Activated T-helper 17 cell treated with anti-CD3 and anti-CD28 coated beads, Interleukin-2, amount 50 U/mL, for 72 hours (primary cell): ENCODE data around the gene RHBDF1. TPM values are rescaled to one million over a fixed set of nuclear protein-coding genes. Genes with fewer than 3 reads are reported as not detected.

Source experiments
- ATAC-seq: fragments of 150-1000 bp; cut with Tn5 transposase; replicated peaks from 2 replicates; pipeline ENCODE4 v1.10.0; 2021; ENCODE audit warnings: mild to moderate bottlenecking, moderate library complexity
- H3K27ac Mint-ChIP-seq: one replicate; pipeline ENCODE4 v1.8.0; 2022; ENCODE audit warnings: mixed read lengths
- H3K27me3 Mint-ChIP-seq: one replicate; pipeline ENCODE4 v1.8.0; 2022; ENCODE audit warnings: mixed read lengths
- H3K36me3 Mint-ChIP-seq: one replicate; pipeline ENCODE4 v1.8.0; 2022; ENCODE audit warnings: low read depth, mild to moderate bottlenecking, mixed read lengths
- H3K4me1 Mint-ChIP-seq: one replicate; pipeline ENCODE4 v1.8.0; 2022; ENCODE audit warnings: mixed read lengths
- H3K4me3 Mint-ChIP-seq: one replicate; pipeline ENCODE4 v1.8.0; 2022; ENCODE audit warnings: mild to moderate bottlenecking, mixed read lengths
- H3K9me3 Mint-ChIP-seq: one replicate; pipeline ENCODE4 v1.8.0; 2022; ENCODE audit warnings: mixed read lengths
- total RNA-seq, 2 donors: library from RNA; stranded (reverse); gene quantifications; one replicate each; pipeline ENCODE4 v1.2.3, GENCODE V29; 2022

RHBDF1 gene
- total RNA-seq, 2 donors from 2014 or later, result 0.24 TPM; not detected in 1

GRCh38 chr16:71540-72401 is 660 bp downstream of the RHBDF1 start:
- Mint-ChIP-seq H3K4me1 (peaks cover 11% of the 10 kb centered on the region), H3K27me3 (peaks cover 12% of the 10 kb centered on the region), H3K4me3 (peak overlapping the region; percentile 36), H3K36me3 (no peaks in the 10 kb centered on the region), H3K27ac (no peak overlapping the region), H3K9me3 (no peaks in the 10 kb centered on the region)
- ATAC-seq, result no peak

- Mint-ChIP-seq H3K27me3 (peaks cover 12% of the 10 kb centered on the region), H3K4me3 (peak overlapping the region; percentile 36), H3K36me3 (no peaks in the 10 kb centered on the region), H3K9me3 (no peaks in the 10 kb centered on the region), H3K27ac (no peak overlapping the region), H3K4me1 (peaks cover 5% of the 10 kb centered on the region)
- no peak for ATAC-seq
These were observed 1.3 kb downstream of the RHBDF1 start for GRCh38 chr16:71210-71539.

GRCh38 chr16:69181-69580 is 3.2 kb downstream of the RHBDF1 start:
- Mint-ChIP-seq H3K4me1 (peaks cover 9% of the 10 kb centered on the region), H3K9me3 (no peaks in the 10 kb centered on the region), H3K27me3 (peaks cover 9% of the 10 kb centered on the region), H3K36me3 (no peaks in the 10 kb centered on the region), H3K27ac (peak overlapping the region; percentile 12), H3K4me3 (no peak overlapping the region)
- no peak for ATAC-seq

GRCh38 chr16:67884-68789 is 4.3 kb downstream of the RHBDF1 start:
- Mint-ChIP-seq H3K27me3 (peaks cover 4% of the 10 kb centered on the region), H3K4me3 (no peak overlapping the region), H3K36me3 (no peaks in the 10 kb centered on the region), H3K27ac (no peak overlapping the region), H3K4me1 (peaks cover 8% of the 10 kb centered on the region), H3K9me3 (no peaks in the 10 kb centered on the region)
- ATAC-seq, result no peak

- no peak overlapping the region for H3K4me3 Mint-ChIP-seq
- H3K27ac Mint-ChIP-seq, result no peak overlapping the region
- no peaks in the 10 kb centered on the region for H3K27me3 Mint-ChIP-seq
These were observed 5.1 kb downstream of the RHBDF1 start for GRCh38 chr16:67183-67791.

GRCh38 chr16:66309-67182 is 5.9 kb downstream of the RHBDF1 start:
- no peaks in the 10 kb centered on the region for H3K9me3 Mint-ChIP-seq
- no peaks in the 10 kb centered on the region for H3K27me3 Mint-ChIP-seq
- no peak overlapping the region for H3K27ac Mint-ChIP-seq
- peaks cover 3% of the 10 kb centered on the region for H3K4me1 Mint-ChIP-seq
- H3K4me3 Mint-ChIP-seq, result no peak overlapping the region
- ATAC-seq, result no peak
- H3K36me3 Mint-ChIP-seq, result no peaks in the 10 kb centered on the region

More at GRCh38 chr16:67183-67791, 5.1 kb downstream of the RHBDF1 start:
- H3K9me3 Mint-ChIP-seq, result no peaks in the 10 kb centered on the region
- ATAC-seq, result no peak
- no peaks in the 10 kb centered on the region for H3K36me3 Mint-ChIP-seq
- H3K4me1 Mint-ChIP-seq, result peaks cover 3% of the 10 kb centered on the region

GRCh38 chr16:65745-66144 is 6.7 kb downstream of the RHBDF1 start:
- peak; percentile 93 for ATAC-seq
- Mint-ChIP-seq H3K27ac (no peak overlapping the region), H3K36me3 (no peaks in the 10 kb centered on the region), H3K4me1 (peaks cover 3% of the 10 kb centered on the region), H3K4me3 (no peak overlapping the region), H3K27me3 (peaks cover 1% of the 10 kb centered on the region), H3K9me3 (no peaks in the 10 kb centered on the region)

- peaks cover 3% of the 10 kb centered on the region for H3K4me1 Mint-ChIP-seq
- H3K36me3 Mint-ChIP-seq, result no peaks in the 10 kb centered on the region
- H3K27ac Mint-ChIP-seq, result no peak overlapping the region
- H3K9me3 Mint-ChIP-seq, result no peaks in the 10 kb centered on the region
- peaks cover 4% of the 10 kb centered on the region for H3K27me3 Mint-ChIP-seq
- no peak for ATAC-seq
- H3K4me3 Mint-ChIP-seq, result no peak overlapping the region
These were observed 7.5 kb downstream of the RHBDF1 start for GRCh38 chr16:64914-65255.

- no peaks in the 10 kb centered on the region for H3K9me3 Mint-ChIP-seq
- peaks cover 3% of the 10 kb centered on the region for H3K4me1 Mint-ChIP-seq
- no peak for ATAC-seq
- H3K36me3 Mint-ChIP-seq, result no peaks in the 10 kb centered on the region
- no peak overlapping the region for H3K27ac Mint-ChIP-seq
- no peak overlapping the region for H3K4me3 Mint-ChIP-seq
- peaks cover 4% of the 10 kb centered on the region for H3K27me3 Mint-ChIP-seq
These were observed 8.2 kb downstream of the RHBDF1 start for GRCh38 chr16:63998-64913.

GRCh38 chr16:63466-63865 is 9.0 kb downstream of the RHBDF1 start:
- ATAC-seq, result no peak
- H3K36me3 Mint-ChIP-seq, result no peaks in the 10 kb centered on the region

GRCh38 chr16:62968-63391 is 9.5 kb downstream of the RHBDF1 start:
- no peak overlapping the region for H3K27ac Mint-ChIP-seq
- peaks cover 4% of the 10 kb centered on the region for H3K27me3 Mint-ChIP-seq
- H3K4me1 Mint-ChIP-seq, result peaks cover 8% of the 10 kb centered on the region
- H3K4me3 Mint-ChIP-seq, result no peak overlapping the region
- peaks cover 3% of the 10 kb centered on the region for H3K36me3 Mint-ChIP-seq
- no peak for ATAC-seq
- no peaks in the 10 kb centered on the region for H3K9me3 Mint-ChIP-seq

More at GRCh38 chr16:63466-63865, 9.0 kb downstream of the RHBDF1 start:
- Mint-ChIP-seq H3K27ac (no peak overlapping the region), H3K9me3 (no peaks in the 10 kb centered on the region), H3K4me3 (no peak overlapping the region), H3K27me3 (peaks cover 4% of the 10 kb centered on the region), H3K4me1 (peaks cover 3% of the 10 kb centered on the region)

GRCh38 chr16:62283-62967 is 10.0 kb downstream of the RHBDF1 start:
- no peak overlapping the region for H3K4me3 Mint-ChIP-seq
- peaks cover 9% of the 10 kb centered on the region for H3K36me3 Mint-ChIP-seq
- H3K9me3 Mint-ChIP-seq, result no peaks in the 10 kb centered on the region
- peaks cover 11% of the 10 kb centered on the region for H3K4me1 Mint-ChIP-seq
- no peak overlapping the region for H3K27ac Mint-ChIP-seq
- peaks cover 4% of the 10 kb centered on the region for H3K27me3 Mint-ChIP-seq
- ATAC-seq, result no peak

- Mint-ChIP-seq H3K9me3 (no peaks in the 10 kb centered on the region), H3K4me3 (no peak overlapping the region), H3K36me3 (peaks cover 14% of the 10 kb centered on the region), H3K27me3 (peaks cover 4% of the 10 kb centered on the region), H3K27ac (no peak overlapping the region), H3K4me1 (peaks cover 11% of the 10 kb centered on the region)
- ATAC-seq, result no peak
These were observed 10.6 kb downstream of the RHBDF1 start for GRCh38 chr16:61879-62281.
